H9 (cell line): ENCODE results near the gene HMOX1. TPM values are rescaled to one million over a fixed set of nuclear protein-coding genes. Genes with fewer than 3 reads are reported as not detected.
A peak's percentile ranks its signal among the peaks of the same experiment; 100 is the strongest.

Experiments
- DNase-seq: peaks from one replicate; pipeline ENCODE4 v3.0.0-alpha.2; 2017
- H2AFZ ChIP-seq: one replicate; pipeline ENCODE4 v1.6.1; 2013; ENCODE audit warnings: mild to moderate bottlenecking, low read length, control low read depth, moderate library complexity
- H2AK5ac ChIP-seq: 2 replicates; pipeline ENCODE4 v1.6.1; 2013; ENCODE audit warnings: low read length, control low read depth, mixed read lengths; ENCODE audit not compliant: insufficient read length
- H2BK120ac ChIP-seq: one replicate; pipeline ENCODE4 v1.6.1; 2013; ENCODE audit warnings: low read depth, mild to moderate bottlenecking, low read length, control low read depth, inconsistent platforms; ENCODE audit not compliant: poor library complexity, severe bottlenecking
- H2BK12ac ChIP-seq: 2 replicates; pipeline ENCODE4 v1.6.1; 2013; ENCODE audit warnings: low read length, control low read depth, mixed read lengths, low read depth; ENCODE audit not compliant: insufficient read length
- H2BK15ac ChIP-seq: 2 replicates; pipeline ENCODE4 v1.6.1; 2013; ENCODE audit warnings: low read depth, low read length, control low read depth
- H2BK20ac ChIP-seq: one replicate; pipeline ENCODE4 v1.6.1; 2013; ENCODE audit warnings: low read depth, mild to moderate bottlenecking, low read length, control low read depth, inconsistent platforms; ENCODE audit not compliant: poor library complexity, severe bottlenecking
- H2BK5ac ChIP-seq: 2 replicates; pipeline ENCODE4 v1.6.1; 2013; ENCODE audit warnings: low read length, control low read depth, mixed read lengths; ENCODE audit not compliant: insufficient read length
- H3K14ac ChIP-seq: 2 replicates; pipeline ENCODE4 v1.6.1; 2013; ENCODE audit warnings: low read length, control low read depth; ENCODE audit not compliant: insufficient read depth
- H3K18ac ChIP-seq: 2 replicates; pipeline ENCODE4 v1.6.1; 2013; ENCODE audit warnings: low read depth, mild to moderate bottlenecking, mixed read lengths, low read length, control low read depth; ENCODE audit not compliant: insufficient read length
- H3K23ac ChIP-seq: 2 replicates; pipeline ENCODE4 v1.6.1; 2013; ENCODE audit warnings: low read length, control low read depth, mixed read lengths, low read depth; ENCODE audit not compliant: insufficient read length
- H3K23me2 ChIP-seq: 2 replicates; pipeline ENCODE4 v1.6.1; 2013; ENCODE audit warnings: low read depth, mild to moderate bottlenecking, mixed read lengths, low read length, control low read depth; ENCODE audit not compliant: insufficient read length, poor library complexity, severe bottlenecking
- H3K27ac ChIP-seq: 2 replicates; pipeline ENCODE4 v1.5.1; 2013; ENCODE audit warnings: low read length, control low read depth, mixed read lengths, low read depth; ENCODE audit not compliant: insufficient read length
- H3K27me3 ChIP-seq: 2 replicates; pipeline ENCODE4 v1.6.1; 2013; ENCODE audit warnings: low read length, control low read depth, inconsistent platforms; ENCODE audit not compliant: insufficient read depth
- H3K4ac ChIP-seq: 2 replicates; pipeline ENCODE4 v1.6.1; 2013; ENCODE audit warnings: low read depth, mild to moderate bottlenecking, control low read depth, inconsistent platforms, low read length, moderate library complexity
- H3K4me1 ChIP-seq: 2 replicates; pipeline ENCODE4 v1.6.1; 2013; ENCODE audit warnings: low read length, control low read depth, inconsistent platforms; ENCODE audit not compliant: insufficient read depth
- H3K4me2 ChIP-seq: 2 replicates; pipeline ENCODE4 v1.6.1; 2013; ENCODE audit warnings: low read length, control low read depth, mixed read lengths; ENCODE audit not compliant: insufficient read length, insufficient read depth
- H3K56ac ChIP-seq: 2 replicates; pipeline ENCODE4 v1.6.1; 2013; ENCODE audit warnings: low read depth, mild to moderate bottlenecking, mixed read lengths, low read length, control low read depth; ENCODE audit not compliant: insufficient read length
- H3K79me1 ChIP-seq: 2 replicates; pipeline ENCODE4 v1.6.1; 2013; ENCODE audit warnings: low read depth, mild to moderate bottlenecking, moderate library complexity, low read length, control low read depth, inconsistent platforms; ENCODE audit not compliant: insufficient read depth, poor library complexity, severe bottlenecking
- H3K79me2 ChIP-seq: 2 replicates; pipeline ENCODE4 v1.6.1; 2013; ENCODE audit warnings: low read length, control low read depth, inconsistent platforms; ENCODE audit not compliant: insufficient read depth
- H3K9ac ChIP-seq: 2 replicates; pipeline ENCODE4 v1.6.1; 2013; ENCODE audit warnings: low read length, control low read depth, mixed read lengths; ENCODE audit not compliant: insufficient read length; ENCODE audit errors: extremely low read depth
- H3K9me3 ChIP-seq: one replicate; pipeline ENCODE4 v1.6.1; 2013; ENCODE audit warnings: low read depth, low read length, inconsistent platforms; ENCODE audit not compliant: control insufficient read depth
- H3T11ph ChIP-seq: one replicate; pipeline ENCODE4 v1.6.1; 2013; ENCODE audit warnings: mild to moderate bottlenecking, low read length, control low read depth, inconsistent platforms
- H4K20me1 ChIP-seq: one replicate; pipeline ENCODE4 v1.6.1; 2013; ENCODE audit not compliant: control insufficient read depth, insufficient read length, insufficient read depth
- H4K5ac ChIP-seq: 2 replicates; pipeline ENCODE4 v1.6.1; 2013; ENCODE audit warnings: low read depth, mild to moderate bottlenecking, mixed read lengths, low read length, control low read depth; ENCODE audit not compliant: insufficient read length
- H4K8ac ChIP-seq: replicated peaks from 2 replicates; pipeline ENCODE4 v1.6.1; 2013; ENCODE audit warnings: low read length, control low read depth, mixed read lengths, low read depth; ENCODE audit not compliant: insufficient read length
- H4K91ac ChIP-seq: 2 replicates; pipeline ENCODE4 v1.6.1; 2013; ENCODE audit warnings: low read depth, mild to moderate bottlenecking, moderate library complexity, mixed read lengths, low read length, control low read depth; ENCODE audit not compliant: insufficient read length
- H3K27ac Mint-ChIP-seq, 3 experiments: 2 replicates in 2 of 3; 3 replicates in 1 of 3; pipeline ENCODE4 v1.8.0; 2020 to 2021; ENCODE audit warnings: mixed read lengths in 3 of 3, mild to moderate bottlenecking in 1 of 3, moderate library complexity in 1 of 3
- H3K27me3 Mint-ChIP-seq: 2 replicates; pipeline ENCODE4 v1.8.0; 2021; ENCODE audit warnings: low read depth, mild to moderate bottlenecking, moderate library complexity, mixed read lengths
- H3K36me3 Mint-ChIP-seq, 3 experiments: 2 replicates in 2 of 3; 3 replicates in 1 of 3; pipeline ENCODE4 v1.8.0; 2020 to 2021; ENCODE audit warnings: low read depth in 3 of 3, mixed read lengths in 3 of 3; ENCODE audit not compliant: insufficient read depth in 1 of 3
- H3K4me1 Mint-ChIP-seq, 2 experiments: 2 replicates each; pipeline ENCODE4 v1.8.0; 2020; ENCODE audit warnings: mixed read lengths in 2 of 2
- H3K4me3 Mint-ChIP-seq, 2 experiments: 2 replicates in 1 of 2; 3 replicates in 1 of 2; pipeline ENCODE4 v1.8.0; 2020 to 2021; ENCODE audit warnings: mild to moderate bottlenecking in 2 of 2, mixed read lengths in 2 of 2, moderate library complexity in 1 of 2
- H3K9me3 Mint-ChIP-seq, 2 experiments: 2 replicates in 1 of 2; 3 replicates in 1 of 2; pipeline ENCODE4 v1.8.0; 2020; ENCODE audit warnings: mild to moderate bottlenecking in 2 of 2, mixed read lengths in 2 of 2, moderate library complexity in 1 of 2
- CTCF ChIP-seq: fragments of 200-600 bp; sonication (generic); conservative IDR thresholded peaks from 3 replicates; pipeline ENCODE4 v1.8.0; 2021; ENCODE audit warnings: antibody characterized with exemption, mild to moderate bottlenecking
- WGBS: extraction: QIAGEN DNeasy Blood & Tissue Kit; methylation state at CpG from one replicate; pipeline ENCODE4 v1.1.7; 2013; ENCODE audit warnings: missing lambda C conversion rate, low lambda C conversion rate, mixed read lengths; ENCODE audit not compliant: insufficient read length; ENCODE audit errors: extremely low coverage; 5-methylcytosine and 5-hydroxymethylcytosine counted together
- total RNA-seq: library from RNA; stranded (reverse); gene quantifications from 2 replicates; pipeline ENCODE4 v1.2.1, GENCODE V29; 2021

The HMOX1 gene
- total RNA-seq, 1 experiment from 2014 or later: 22.7 TPM

GRCh38 chr22:35426801-35427140 lies 45.9 kb downstream of the HMOX1 start:
- no peak overlapping the region for H4K8ac ChIP-seq
- H3K23ac ChIP-seq: no peak overlapping the region
- no peak overlapping the region for H3K56ac ChIP-seq
- H3K27ac Mint-ChIP-seq: peak overlapping the region; percentile 90 to 95 (median 92); a peak in 6 of 7 replicates
- H3K4me2 ChIP-seq: no peak overlapping the region
- peaks cover 38 to 74% (median 62%) of the 10 kb centered on the region in 3 experiments for H3K36me3 Mint-ChIP-seq
- H3K27ac ChIP-seq: no peak overlapping the region
- H2BK120ac ChIP-seq: no peak overlapping the region
- no peak overlapping the region for H4K5ac ChIP-seq
- no peak overlapping the region for H3K9ac ChIP-seq
- no peak overlapping the region for H2BK5ac ChIP-seq
- peaks cover 29 to 38% of the 10 kb centered on the region in 2 experiments for H3K4me1 Mint-ChIP-seq
- no CpG with 5 or more reads among the region's 5 CpGs for WGBS
- H3K79me1 ChIP-seq: no peaks in the 10 kb centered on the region
- H3K4me1 ChIP-seq: no peaks in the 10 kb centered on the region
- no peak for TF ChIP-seq CTCF
- no peak overlapping the region for H4K91ac ChIP-seq
- no peaks in the 10 kb centered on the region for H3K79me2 ChIP-seq
- H3K4ac ChIP-seq: no peak overlapping the region
- H2BK20ac ChIP-seq: no peak overlapping the region
- no peaks in the 10 kb centered on the region for H4K20me1 ChIP-seq
- peak overlapping the region in 1 of 2 experiments; percentile 56; a peak in 2 of 5 replicates for H3K4me3 Mint-ChIP-seq
- no peak overlapping the region for H2AK5ac ChIP-seq
- H2BK12ac ChIP-seq: no peak overlapping the region
- peaks cover 0 to under 1% of the 10 kb centered on the region in 2 experiments; a peak in 1 of 5 replicates for H3K9me3 Mint-ChIP-seq
- H3K27me3 ChIP-seq: no peaks in the 10 kb centered on the region
- H3K14ac ChIP-seq: no peak overlapping the region
- H3T11ph ChIP-seq: no peak overlapping the region
- H3K27me3 Mint-ChIP-seq: no peaks in the 10 kb centered on the region
- H2BK15ac ChIP-seq: no peak overlapping the region
- no peaks in the 10 kb centered on the region for H3K9me3 ChIP-seq
- no peak overlapping the region for H3K18ac ChIP-seq
- H2AFZ ChIP-seq: no peak overlapping the region
- H3K23me2 ChIP-seq: no peaks in the 10 kb centered on the region
- DNase-seq: no peak
